Fibroblast of skin of left biceps (primary cell): ENCODE data around the gene MYOZ3.

Source experiments
- DNase-seq, 2 experiments: peaks; one replicate each; pipeline ENCODE4 v3.0.0-alpha.2; 2013; ENCODE audit warnings: low read depth in 2 of 2

Gene MYOZ3

GRCh38 chr5:150700594-150701377 lies 39.7 kb downstream of the MYOZ3 start, which contains the start of gene RBM22:
Gene RBM22 (minus strand): TSS chr5:150701062. CDS start chr5:150700985, 77 bp downstream.
- DNase-seq = peak; percentile 56 to 65

- DNase-seq = no peak
Observed at GRCh38 chr5:150703762-150704161, 42.7 kb downstream of the MYOZ3 start.

GRCh38 chr5:150706776-150707390 lies 45.8 kb downstream of the MYOZ3 start:
- no peak for DNase-seq

GRCh38 chr5:150710165-150710564 lies 49.1 kb downstream of the MYOZ3 start:
- no peak for DNase-seq

GRCh38 chr5:150723845-150724244 lies 62.8 kb downstream of the MYOZ3 start:
- no peak for DNase-seq
